Fibroblast of lung (primary cell): Measurements from ENCODE around the gene SLC6A17. TPM values are rescaled to one million over a fixed set of nuclear protein-coding genes. Genes with fewer than 3 reads are reported as not detected.

Source experiments
- DNase-seq, 2 donors: peaks; one replicate each; pipeline versions ENCODE4 v3.0.0 to v3.0.0-alpha.2; 2010; ENCODE audit warnings: low read depth in 2 of 2
- H2AFZ ChIP-seq: 2 replicates; pipeline ENCODE4 v1.5.1; 2012; ENCODE audit warnings: low read length, control low read depth, inconsistent platforms
- H3K27ac ChIP-seq: 2 replicates; pipeline ENCODE4 v1.5.1; 2011; ENCODE audit warnings: low read length, control low read depth; ENCODE audit not compliant: insufficient read depth
- H3K27me3 ChIP-seq: 2 replicates; pipeline ENCODE4 v1.5.1; 2011; ENCODE audit warnings: mild to moderate bottlenecking, low read length; ENCODE audit not compliant: control insufficient read depth, insufficient read depth
- H3K36me3 ChIP-seq: 2 replicates; pipeline ENCODE4 v1.5.1; 2011; ENCODE audit warnings: low read length; ENCODE audit not compliant: control insufficient read depth, insufficient read depth
- H3K4me1 ChIP-seq: 2 replicates; pipeline ENCODE4 v1.5.1; 2011; ENCODE audit warnings: low read length; ENCODE audit not compliant: control insufficient read depth, insufficient read depth; ENCODE audit errors: extremely low read depth
- H3K4me2 ChIP-seq: 2 replicates; pipeline ENCODE4 v1.5.1; 2011; ENCODE audit warnings: low read length, control low read depth; ENCODE audit not compliant: insufficient read depth; ENCODE audit errors: extremely low read depth
- H3K4me3 ChIP-seq, 4 experiments: fragments of 200-600 bp in 1 of 4; sonication (generic) in 1 of 4; replicated peaks in 1 of 4; 2 replicates each; pipeline ENCODE4 v1.5.1; 2011 to 2016; ENCODE audit warnings: low read length in 4 of 4, low read depth in 3 of 4, mild to moderate bottlenecking in 3 of 4, control low read depth in 2 of 4, inconsistent platforms in 1 of 4, mixed read lengths in 1 of 4; ENCODE audit not compliant: insufficient read depth in 1 of 4; ENCODE audit errors: control extremely low read depth in 1 of 4
- H3K79me2 ChIP-seq: 2 replicates; pipeline ENCODE4 v1.5.1; 2012; ENCODE audit warnings: mild to moderate bottlenecking, low read length, inconsistent platforms; ENCODE audit not compliant: control insufficient read depth, insufficient read depth
- H3K9ac ChIP-seq: 2 replicates; pipeline ENCODE4 v1.5.1; 2011; ENCODE audit warnings: mild to moderate bottlenecking, low read length, control low read depth; ENCODE audit not compliant: insufficient read depth
- H3K9me3 ChIP-seq: 2 replicates; pipeline ENCODE4 v1.5.1; 2012; ENCODE audit warnings: low read depth, low read length; ENCODE audit not compliant: control insufficient read depth, insufficient read depth
- H4K20me1 ChIP-seq: 2 replicates; pipeline ENCODE4 v1.5.1; 2011; ENCODE audit warnings: low read length; ENCODE audit not compliant: control insufficient read depth, insufficient read depth; ENCODE audit errors: extremely low read depth
- EZH2 ChIP-seq: IDR thresholded peaks from 2 replicates; pipeline ENCODE4 v1.5.1; 2012; ENCODE audit warnings: low read length, control low read depth, mild to moderate bottlenecking; ENCODE audit errors: missing control alignments
- polyA plus RNA-seq, 2 donors: library from polyadenylated mRNA; depleted of rRNA in 1 of 2; stranded (reverse) in 1 of 2; unstranded in 1 of 2; fragments of >200 nt; gene quantifications; 2 replicates each; pipeline ENCODE4 v1.2.1, GENCODE V29; 2011 to 2012; ENCODE audit warnings: missing spikeins in 1 of 2
- total RNA-seq: library from RNA; depleted of rRNA; stranded (reverse); fragments of >200 nt; gene quantifications from 2 replicates; pipeline ENCODE4 v1.2.1, GENCODE V29; 2014
- TF ChIP-seq, protein P1 (sequence below), 2 donors: IDR thresholded peaks in 1 of 2; conservative IDR thresholded peaks in 1 of 2; 1 replicate in 1 of 2; 2 replicates in 1 of 2; pipeline ENCODE4 v1.5.1; 2011 to 2012; ENCODE audit warnings: low read length in 2 of 2, control low read depth in 1 of 2, inconsistent platforms in 1 of 2, low read depth in 1 of 2, mild to moderate bottlenecking in 1 of 2

Gene SLC6A17
- total and polyA plus RNA-seq, 2 donors (not counting 1 experiment from before 2014, with no cell fraction given) = under 0.01 to 0.14 TPM

DNA sequence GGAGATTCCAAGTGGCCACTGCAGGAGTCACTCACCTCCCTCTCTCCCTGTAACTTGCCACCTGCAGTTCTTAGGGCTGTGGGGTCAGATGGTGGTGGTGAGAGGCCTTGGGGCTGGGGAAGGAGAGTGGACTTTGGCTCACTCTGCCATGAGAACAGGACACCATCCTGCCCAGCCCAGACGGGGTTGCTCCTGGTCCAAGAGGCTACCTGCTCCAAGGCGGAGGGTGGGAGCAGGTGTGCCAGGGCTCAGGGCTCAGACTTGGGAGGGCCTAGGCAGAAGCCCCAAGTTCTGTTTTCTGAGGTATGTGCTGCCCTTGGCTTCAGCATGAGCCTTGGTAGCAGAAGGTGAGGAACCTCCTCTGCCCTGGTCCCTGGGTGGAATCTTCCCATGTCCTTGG, 48.5 kb downstream of the SLC6A17 start:
- H3K4me1 ChIP-seq = peaks cover 2% of the 10 kb centered on the region
- no peak for TF ChIP-seq EZH2
- TF ChIP-seq, protein P1, sequence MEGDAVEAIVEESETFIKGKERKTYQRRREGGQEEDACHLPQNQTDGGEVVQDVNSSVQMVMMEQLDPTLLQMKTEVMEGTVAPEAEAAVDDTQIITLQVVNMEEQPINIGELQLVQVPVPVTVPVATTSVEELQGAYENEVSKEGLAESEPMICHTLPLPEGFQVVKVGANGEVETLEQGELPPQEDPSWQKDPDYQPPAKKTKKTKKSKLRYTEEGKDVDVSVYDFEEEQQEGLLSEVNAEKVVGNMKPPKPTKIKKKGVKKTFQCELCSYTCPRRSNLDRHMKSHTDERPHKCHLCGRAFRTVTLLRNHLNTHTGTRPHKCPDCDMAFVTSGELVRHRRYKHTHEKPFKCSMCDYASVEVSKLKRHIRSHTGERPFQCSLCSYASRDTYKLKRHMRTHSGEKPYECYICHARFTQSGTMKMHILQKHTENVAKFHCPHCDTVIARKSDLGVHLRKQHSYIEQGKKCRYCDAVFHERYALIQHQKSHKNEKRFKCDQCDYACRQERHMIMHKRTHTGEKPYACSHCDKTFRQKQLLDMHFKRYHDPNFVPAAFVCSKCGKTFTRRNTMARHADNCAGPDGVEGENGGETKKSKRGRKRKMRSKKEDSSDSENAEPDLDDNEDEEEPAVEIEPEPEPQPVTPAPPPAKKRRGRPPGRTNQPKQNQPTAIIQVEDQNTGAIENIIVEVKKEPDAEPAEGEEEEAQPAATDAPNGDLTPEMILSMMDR (conservative IDR thresholded peaks at IDR 0.05 in 1 of 2, IDR thresholded peaks at IDR 0.05 in 1 of 2; ENCODE audit: low read depth in 1 of 2, low read length in 2 of 2) = no peak

DNA sequence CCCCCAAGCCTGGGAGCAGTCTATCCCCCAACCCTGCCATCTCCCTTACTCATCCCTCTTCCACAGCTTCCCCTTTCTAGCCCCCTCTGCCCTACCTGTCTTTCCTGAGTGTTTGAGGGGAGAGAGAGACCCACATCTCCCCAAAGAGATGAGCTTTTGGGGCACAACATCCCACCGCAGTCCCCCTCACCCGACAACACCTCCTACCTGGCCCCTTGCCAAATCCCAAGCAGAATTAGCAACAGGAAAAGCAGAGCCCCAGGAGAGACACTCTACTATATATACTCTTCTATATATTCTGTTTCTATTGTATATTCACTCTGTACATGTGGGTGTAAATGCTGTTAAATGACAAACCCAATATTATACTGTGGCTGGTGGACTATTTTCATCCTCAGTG, 49.9 kb downstream of the SLC6A17 start:
- Histone ChIP-seq H3K27ac (no peak overlapping the region), H3K79me2 (no peaks in the 10 kb centered on the region), H3K4me2 (no peak overlapping the region), H4K20me1 (no peaks in the 10 kb centered on the region), H2AFZ (no peak overlapping the region), H3K27me3 (no peaks in the 10 kb centered on the region), H3K9ac (no peak overlapping the region), H3K4me3 (no peak overlapping the region), H3K4me1 (peaks cover 2% of the 10 kb centered on the region), H3K36me3 (no peaks in the 10 kb centered on the region), H3K9me3 (no peaks in the 10 kb centered on the region)
- no peak for DNase-seq
- no peak for TF ChIP-seq EZH2
- TF ChIP-seq, protein P1 (conservative IDR thresholded peaks at IDR 0.05 in 1 of 2, IDR thresholded peaks at IDR 0.05 in 1 of 2; ENCODE audit: low read depth in 1 of 2, low read length in 2 of 2) = no peak

More for the DNA sequence above, 48.5 kb downstream of the SLC6A17 start:
- Histone ChIP-seq H3K9ac (no peak overlapping the region), H3K4me3 (no peak overlapping the region), H4K20me1 (no peaks in the 10 kb centered on the region), H3K27me3 (peaks cover 1% of the 10 kb centered on the region), H3K36me3 (no peaks in the 10 kb centered on the region), H3K79me2 (no peaks in the 10 kb centered on the region), H3K9me3 (no peaks in the 10 kb centered on the region), H3K4me2 (no peak overlapping the region), H3K27ac (no peak overlapping the region), H2AFZ (no peak overlapping the region)
- DNase-seq = no peak

DNA sequence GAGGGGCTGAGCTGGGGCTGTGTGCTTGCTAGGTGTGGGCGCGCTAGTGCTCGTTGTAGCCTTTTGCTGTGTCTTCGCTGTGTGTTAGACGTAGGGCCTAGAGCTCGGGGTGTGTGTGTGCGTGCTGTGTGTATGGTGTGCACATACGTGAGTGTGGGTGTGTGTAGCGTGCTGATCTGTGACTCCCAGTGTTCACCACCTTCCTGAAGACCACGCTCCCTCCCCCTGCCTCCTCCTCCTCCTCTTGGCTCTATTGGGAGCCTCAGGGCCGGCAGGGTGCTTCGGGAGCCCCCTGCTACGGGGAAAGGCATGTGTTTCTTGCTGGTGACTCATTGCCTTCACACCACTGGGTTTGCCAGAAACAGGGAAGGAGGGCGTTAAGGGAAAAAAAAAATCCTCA, 50.4 kb downstream of the SLC6A17 start:
- Histone ChIP-seq H3K9me3 (no peaks in the 10 kb centered on the region), H2AFZ (no peak overlapping the region), H3K4me1 (peaks cover 2% of the 10 kb centered on the region), H4K20me1 (no peaks in the 10 kb centered on the region), H3K27me3 (no peaks in the 10 kb centered on the region), H3K79me2 (no peaks in the 10 kb centered on the region), H3K36me3 (no peaks in the 10 kb centered on the region), H3K4me3 (no peak overlapping the region), H3K27ac (no peak overlapping the region), H3K4me2 (no peak overlapping the region), H3K9ac (no peak overlapping the region)
- TF ChIP-seq, protein P1 (conservative IDR thresholded peaks at IDR 0.05 in 1 of 2, IDR thresholded peaks at IDR 0.05 in 1 of 2; ENCODE audit: low read depth in 1 of 2, low read length in 2 of 2) = no peak
- TF ChIP-seq EZH2 = no peak
- peak; percentile 17 to 39 for DNase-seq
